ENCODE data around the gene ANKRD30B. TPM values are rescaled to one million over a fixed set of nuclear protein-coding genes. Genes with fewer than 3 reads are reported as not detected.

Gene ANKRD30B
- total RNA-seq: not detected

GRCh38 chr18:14747513-14748474 is at the start of gene ANKRD30B:
Gene ANKRD30B (plus strand): TSS chr18:14748172. CDS start chr18:14748420, 248 bp downstream.

Small RNAs within 50 kb of the gene (microRNA-seq; reads per million reads assigned to microRNA genes)
- not detected for gene MIR3156-2 (ENCODE audit: borderline microRNAs expressed, borderline replicate concordance)

Other genes with a start within 250 kb of the ANKRD30B start
- not detected for gene POTEC, start 204.6 kb upstream of the ANKRD30B start, total RNA-seq